Psoas muscle (tissue), 8 donors: ENCODE data around the gene NKAP. TPM values are rescaled to one million over a fixed set of nuclear protein-coding genes. Genes with fewer than 3 reads are reported as not detected.

Source experiments
- ATAC-seq, 4 donors: fragments of 200-7000 bp; cut with Tn5 transposase; one replicate each; pipeline ENCODE4 v1.9.1; 2020; ENCODE audit warnings: moderate library complexity in 3 of 4, mild to moderate bottlenecking in 2 of 4
- DNase-seq, 2 donors: peaks; one replicate each; pipeline ENCODE4 v3.0.0-alpha.2; 2020
- H3K27ac ChIP-seq: fragments of 200-600 bp; one replicate; pipeline ENCODE4 v1.8.0; 2022
- H3K27me3 ChIP-seq, 3 donors: fragments of 200-600 bp in 1 of 3; one replicate each; pipeline versions ENCODE4 v1.6.1 to v1.8.0; 2013 to 2022; ENCODE audit warnings: low read length in 2 of 3, mild to moderate bottlenecking in 2 of 3, moderate library complexity in 1 of 3; ENCODE audit not compliant: insufficient read depth in 3 of 3
- H3K36me3 ChIP-seq, 2 donors: fragments of 200-600 bp in 1 of 2; one replicate each; pipeline versions ENCODE4 v1.6.1 to v1.8.0; 2013 to 2022; ENCODE audit warnings: low read depth in 1 of 2, mild to moderate bottlenecking in 1 of 2, moderate library complexity in 1 of 2; ENCODE audit not compliant: insufficient read depth in 1 of 2
- H3K4me1 ChIP-seq: fragments of 200-600 bp; one replicate; pipeline ENCODE4 v1.8.0; 2022
- H3K4me3 ChIP-seq: fragments of 200-600 bp; one replicate; pipeline ENCODE4 v1.8.0; 2022; ENCODE audit warnings: mild to moderate bottlenecking
- H3K9me3 ChIP-seq: fragments of 200-600 bp; one replicate; pipeline ENCODE4 v1.8.0; 2022
- CTCF ChIP-seq: fragments of 200-600 bp; IDR thresholded peaks from one replicate; pipeline ENCODE4 v1.8.0; 2022; ENCODE audit warnings: antibody characterized with exemption
- WGBS, 3 donors: extraction: QIAGEN DNeasy Blood & Tissue Kit; methylation state at CpG; one replicate each; pipeline versions ENCODE4 v1.1.6 to v1.1.7; 2013; 5-methylcytosine and 5-hydroxymethylcytosine counted together
- intact Hi-C, 2 donors: fragments of 100-400 bp; cut with DNase I; formaldehyde crosslinking; loops; one replicate each; pipeline versions ENCODE4 v1.11.0 to v1.14.2; 2022
- polyA plus RNA-seq, 3 donors: library from polyadenylated mRNA; stranded (reverse); fragments of 200-250 nt; gene quantifications; one replicate each; pipeline ENCODE4 v1.2.3, GENCODE V29; 2013
- total RNA-seq, 4 donors: library from RNA; stranded (reverse); fragmentation: NEBNext Ultra II Directional in 2 of 4; extraction: Animal tissue kit (Norgen Biotek cat#: 25700) in 2 of 4; gene quantifications; one replicate each; pipeline versions ENCODE4 v1.2.1 to v1.2.4, GENCODE V29; 2021 to 2023
- donor health status: healthy with polysubstance abuse.
- donor health status: DM: no; HTN: no; CAD: no; lungs with moderate emphysema.
- donor health status: Bipolar disorder and iron deficiency.
- donor health status: healthy.
- donor health status: DM: yes; HTN: yes; CAD: no.
- donor health status: DM: no; HTN: no; CAD: no.
- donor health status: DM: no; HTN: no; CAD: no.
- donor health status: DM: yes; HTN: yes; CAD: no.

NKAP gene
- total and polyA plus RNA-seq, 7 donors: 3.4 to 7.5 (median 7.0) TPM

GRCh38 chrX:119954374-119954773 lies 10.8 kb upstream of the NKAP start:
- WGBS, 3 donors: 65 to 76% (median 69%) methylated on average over 3 of the region's 3 CpGs
- Histone ChIP-seq H3K9me3 (no peaks in the 10 kb centered on the region), H3K4me1 (no peaks in the 10 kb centered on the region), H3K27ac (no peak overlapping the region), H3K27me3 (no peaks in the 10 kb centered on the region), H3K36me3 (no peaks in the 10 kb centered on the region), H3K4me3 (no peak overlapping the region)
- no peak for ATAC-seq
- intact Hi-C loops: no loop called here
- no peak for TF ChIP-seq CTCF
- no peak for DNase-seq

- TF ChIP-seq CTCF: no peak
- Histone ChIP-seq H3K27me3 (no peaks in the 10 kb centered on the region), H3K27ac (no peak overlapping the region), H3K36me3 (no peaks in the 10 kb centered on the region), H3K4me1 (no peaks in the 10 kb centered on the region), H3K4me3 (no peak overlapping the region), H3K9me3 (no peaks in the 10 kb centered on the region)
- WGBS, 3 donors: 67 to 88% (median 73%) methylated on average over 5 of the region's 5 CpGs
- ATAC-seq (no peak), DNase-seq (no peak)
- intact Hi-C loops: no loop called here
Measured at GRCh38 chrX:119948381-119948780, 4.8 kb upstream of the NKAP start.

- H3K27ac ChIP-seq: no peak overlapping the region
- no peak overlapping the region for H3K4me3 ChIP-seq
- WGBS, 3 donors: 69 to 75% (median 73%) methylated on average over 6 of the region's 6 CpGs
- TF ChIP-seq CTCF: no peak
- no peaks in the 10 kb centered on the region for H3K9me3 ChIP-seq
- H3K27me3 ChIP-seq: no peaks in the 10 kb centered on the region
- intact Hi-C loops: no loop called here
- DNase-seq (no peak), ATAC-seq (no peak)
- peaks cover 5% of the 10 kb centered on the region for H3K4me1 ChIP-seq
- H3K36me3 ChIP-seq: no peaks in the 10 kb centered on the region
Measured at GRCh38 chrX:119945481-119945880, 1.9 kb upstream of the NKAP start.

GRCh38 chrX:119942831-119943184 lies 743 bp downstream of the NKAP start:
- Histone ChIP-seq H3K4me3 (peak overlapping the region; percentile 71), H3K36me3 (peaks cover 0 to 5% of the 10 kb centered on the region in 2 donors), H3K4me1 (peaks cover 5% of the 10 kb centered on the region), H3K27ac (peak overlapping the region; percentile 80), H3K27me3 (no peaks in the 10 kb centered on the region), H3K9me3 (no peaks in the 10 kb centered on the region)
- 1 to 31% (median 2%) methylated on average over 14 of the region's 14 CpGs for WGBS, 3 donors
- intact Hi-C loops: no loop called here
- ATAC-seq (peak in 2 of 4 donors; percentile 5 to 29), DNase-seq (no peak)
- TF ChIP-seq CTCF: no peak

GRCh38 chrX:119942173-119942819 lies 1.3 kb downstream of the NKAP start:
- ATAC-seq (no peak), DNase-seq (no peak)
- H3K36me3 ChIP-seq: peaks cover 0 to 11% of the 10 kb centered on the region in 2 donors
- peak overlapping the region; percentile 71 for H3K4me3 ChIP-seq
- intact Hi-C loops: no loop called here
- TF ChIP-seq CTCF: no peak
- no peaks in the 10 kb centered on the region for H3K9me3 ChIP-seq
- peaks cover 5% of the 10 kb centered on the region for H3K4me1 ChIP-seq
- no peaks in the 10 kb centered on the region for H3K27me3 ChIP-seq
- peak overlapping the region; percentile 80 for H3K27ac ChIP-seq
- WGBS, 3 donors: 45 to 60% (median 45%) methylated on average over 13 of the region's 13 CpGs
